Psoas muscle (tissue), 8 donors: ENCODE results near the gene S100A8. TPM values are rescaled to one million over a fixed set of nuclear protein-coding genes. Genes with fewer than 3 reads are reported as not detected.

Source experiments
- ATAC-seq, 4 donors: fragments of 200-7000 bp; cut with Tn5 transposase; one replicate each; pipeline ENCODE4 v1.9.1; 2020; ENCODE audit warnings: moderate library complexity in 3 of 4, mild to moderate bottlenecking in 2 of 4
- DNase-seq, 2 donors: peaks; one replicate each; pipeline ENCODE4 v3.0.0-alpha.2; 2020
- H3K27ac ChIP-seq: fragments of 200-600 bp; one replicate; pipeline ENCODE4 v1.8.0; 2022
- H3K27me3 ChIP-seq, 3 donors: fragments of 200-600 bp in 1 of 3; one replicate each; pipeline versions ENCODE4 v1.6.1 to v1.8.0; 2013 to 2022; ENCODE audit warnings: low read length in 2 of 3, mild to moderate bottlenecking in 2 of 3, moderate library complexity in 1 of 3; ENCODE audit not compliant: insufficient read depth in 3 of 3
- H3K36me3 ChIP-seq, 2 donors: fragments of 200-600 bp in 1 of 2; one replicate each; pipeline versions ENCODE4 v1.6.1 to v1.8.0; 2013 to 2022; ENCODE audit warnings: low read depth in 1 of 2, mild to moderate bottlenecking in 1 of 2, moderate library complexity in 1 of 2; ENCODE audit not compliant: insufficient read depth in 1 of 2
- H3K4me1 ChIP-seq: fragments of 200-600 bp; one replicate; pipeline ENCODE4 v1.8.0; 2022
- H3K4me3 ChIP-seq: fragments of 200-600 bp; one replicate; pipeline ENCODE4 v1.8.0; 2022; ENCODE audit warnings: mild to moderate bottlenecking
- H3K9me3 ChIP-seq: fragments of 200-600 bp; one replicate; pipeline ENCODE4 v1.8.0; 2022
- WGBS, 3 donors: extraction: QIAGEN DNeasy Blood & Tissue Kit; methylation state at CpG; one replicate each; pipeline versions ENCODE4 v1.1.6 to v1.1.7; 2013; 5-methylcytosine and 5-hydroxymethylcytosine counted together
- intact Hi-C, 2 donors: fragments of 100-400 bp; cut with DNase I; formaldehyde crosslinking; loops; one replicate each; pipeline versions ENCODE4 v1.11.0 to v1.14.2; 2022
- long read RNA-seq, 2 donors: library from polyadenylated mRNA; unstranded; transcript quantifications; one replicate each; pipeline ENCODE4 v2.0.0, GENCODE V29; 2021
- polyA plus RNA-seq, 3 donors: library from polyadenylated mRNA; stranded (reverse); fragments of 200-250 nt; gene quantifications; one replicate each; pipeline ENCODE4 v1.2.3, GENCODE V29; 2013
- total RNA-seq, 4 donors: library from RNA; stranded (reverse); fragmentation: NEBNext Ultra II Directional in 2 of 4; extraction: Animal tissue kit (Norgen Biotek cat#: 25700) in 2 of 4; gene quantifications; one replicate each; pipeline versions ENCODE4 v1.2.1 to v1.2.4, GENCODE V29; 2021 to 2023
- TF ChIP-seq, protein P1 (sequence below): fragments of 200-600 bp; IDR thresholded peaks from one replicate; pipeline ENCODE4 v1.8.0; 2022; ENCODE audit warnings: antibody characterized with exemption
- donor health status: healthy with polysubstance abuse.
- donor health status: DM: no; HTN: no; CAD: no; lungs with moderate emphysema.
- donor health status: Bipolar disorder and iron deficiency.
- donor health status: healthy.
- donor health status: DM: yes; HTN: yes; CAD: no.
- donor health status: DM: no; HTN: no; CAD: no.
- donor health status: DM: no; HTN: no; CAD: no.
- donor health status: DM: yes; HTN: yes; CAD: no.

The S100A8 gene
- 10 to 100 TPM; 26.0 to 57.0 (median 33.5) TPM for total RNA-seq
- polyA plus RNA-seq = 10 to 100 TPM; 16.8 to 30.6 (median 25.2) TPM
- long read RNA-seq, donor 1, transcript S100A8-202 (3 exons, 523 nt) = major isoform, 6 of 8 reads
- long read RNA-seq, donor 1, partial matches to known transcripts = 0 of 8 reads
- long read RNA-seq, donor 1, other reads (novel, unspliced or antisense) = 2 of 8 reads
- long read RNA-seq, donor 2, partial matches to known transcripts = 0 of 4 reads
- long read RNA-seq, donor 2, other reads (novel, unspliced or antisense) = 0 of 4 reads

DNA sequence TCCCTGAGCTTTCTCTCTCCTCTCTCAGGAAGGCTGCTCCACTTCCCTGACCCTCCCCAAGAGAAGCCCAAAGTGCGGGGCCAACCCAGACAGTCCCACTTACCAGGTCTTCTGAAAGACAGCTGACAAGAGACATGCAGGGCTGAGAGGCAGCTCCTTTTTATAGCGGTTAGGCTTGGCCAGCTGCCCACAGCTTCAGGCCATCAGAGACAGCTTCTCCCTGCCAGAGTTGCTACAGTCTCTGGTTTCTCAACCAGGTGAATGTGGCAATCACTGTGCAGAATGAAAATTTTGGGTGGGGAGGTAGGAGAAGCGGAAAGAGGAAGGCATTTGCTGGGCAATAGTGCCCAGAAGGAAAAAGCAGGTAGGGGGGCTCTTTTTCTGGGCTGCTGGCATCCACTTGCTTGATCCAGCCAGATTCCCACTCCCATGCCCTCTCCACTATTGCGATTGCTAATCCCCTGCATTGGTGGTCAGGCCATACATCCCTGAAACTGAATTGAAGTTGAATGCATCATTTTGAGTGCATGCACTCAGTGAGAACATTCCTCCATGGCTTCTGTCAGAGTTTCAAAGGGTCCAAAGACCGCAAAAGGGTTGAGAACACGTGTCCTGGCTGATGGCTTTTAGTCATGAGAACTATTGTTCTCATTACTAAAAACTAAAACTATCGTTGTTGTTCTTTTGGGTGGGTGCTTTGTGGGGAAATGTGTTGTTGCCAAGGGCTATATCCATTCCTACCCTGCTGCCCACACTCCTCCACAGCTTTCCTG lies at the start of gene S100A8:
Gene S100A8, minus strand, starts transcription at position 136 of the 773 bp plus-strand sequence. CDS start 538 bp downstream, outside the sequence.
- H3K27ac ChIP-seq = no peak within 1 kb of the TSS

DNA sequence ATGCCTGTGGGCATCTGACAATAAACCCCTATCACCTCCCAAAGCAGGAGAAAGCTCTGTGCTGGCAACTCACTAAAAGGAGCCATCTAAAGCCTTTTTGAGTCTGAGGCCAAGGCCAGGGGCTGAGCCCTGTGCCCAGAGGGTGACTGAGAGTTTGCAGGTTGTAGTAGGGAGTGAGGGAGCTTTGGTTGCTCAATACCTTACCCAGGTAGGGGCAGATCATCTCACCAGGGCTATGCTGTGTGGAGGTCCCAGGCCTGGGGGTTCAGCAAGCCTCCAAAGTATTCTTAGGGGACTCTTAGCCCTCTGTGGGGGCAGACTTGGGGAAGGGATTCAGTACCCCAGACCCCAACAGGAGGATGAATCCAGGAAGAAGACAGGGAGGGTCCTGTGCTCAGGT lies 48.4 kb upstream of the S100A8 start:
- intact Hi-C loops = no loop called here
- peaks cover 0 to 10% (median 4%) of the 10 kb centered on the region in 3 donors for H3K27me3 ChIP-seq
- H3K27ac ChIP-seq = no peak overlapping the region
- no peaks in the 10 kb centered on the region for H3K36me3 ChIP-seq
- H3K4me3 ChIP-seq = no peak overlapping the region
- DNase-seq (no peak), ATAC-seq (no peak)
- TF ChIP-seq, protein P1, sequence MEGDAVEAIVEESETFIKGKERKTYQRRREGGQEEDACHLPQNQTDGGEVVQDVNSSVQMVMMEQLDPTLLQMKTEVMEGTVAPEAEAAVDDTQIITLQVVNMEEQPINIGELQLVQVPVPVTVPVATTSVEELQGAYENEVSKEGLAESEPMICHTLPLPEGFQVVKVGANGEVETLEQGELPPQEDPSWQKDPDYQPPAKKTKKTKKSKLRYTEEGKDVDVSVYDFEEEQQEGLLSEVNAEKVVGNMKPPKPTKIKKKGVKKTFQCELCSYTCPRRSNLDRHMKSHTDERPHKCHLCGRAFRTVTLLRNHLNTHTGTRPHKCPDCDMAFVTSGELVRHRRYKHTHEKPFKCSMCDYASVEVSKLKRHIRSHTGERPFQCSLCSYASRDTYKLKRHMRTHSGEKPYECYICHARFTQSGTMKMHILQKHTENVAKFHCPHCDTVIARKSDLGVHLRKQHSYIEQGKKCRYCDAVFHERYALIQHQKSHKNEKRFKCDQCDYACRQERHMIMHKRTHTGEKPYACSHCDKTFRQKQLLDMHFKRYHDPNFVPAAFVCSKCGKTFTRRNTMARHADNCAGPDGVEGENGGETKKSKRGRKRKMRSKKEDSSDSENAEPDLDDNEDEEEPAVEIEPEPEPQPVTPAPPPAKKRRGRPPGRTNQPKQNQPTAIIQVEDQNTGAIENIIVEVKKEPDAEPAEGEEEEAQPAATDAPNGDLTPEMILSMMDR = no peak
- H3K9me3 ChIP-seq = no peaks in the 10 kb centered on the region
- H3K4me1 ChIP-seq = no peaks in the 10 kb centered on the region

More for the DNA sequence above, at the start of gene S100A8:
- TF ChIP-seq, protein P1 = no peak
- ATAC-seq (peak; percentile 70 to 90 (median 79)), DNase-seq (peak; percentile 78 to 84)
- H3K9me3 ChIP-seq = no peaks in the 10 kb centered on the region
- WGBS, 3 donors = 57 to 68% (median 65%) methylated on average over 7 of the region's 7 CpGs
- H3K27me3 ChIP-seq = no peaks in the 10 kb centered on the region
- no peaks in the 10 kb centered on the region for H3K36me3 ChIP-seq
- no peaks in the 10 kb centered on the region for H3K4me1 ChIP-seq
- intact Hi-C loops = no loop called here
- H3K4me3 ChIP-seq = no peak within 1 kb of the TSS

DNA sequence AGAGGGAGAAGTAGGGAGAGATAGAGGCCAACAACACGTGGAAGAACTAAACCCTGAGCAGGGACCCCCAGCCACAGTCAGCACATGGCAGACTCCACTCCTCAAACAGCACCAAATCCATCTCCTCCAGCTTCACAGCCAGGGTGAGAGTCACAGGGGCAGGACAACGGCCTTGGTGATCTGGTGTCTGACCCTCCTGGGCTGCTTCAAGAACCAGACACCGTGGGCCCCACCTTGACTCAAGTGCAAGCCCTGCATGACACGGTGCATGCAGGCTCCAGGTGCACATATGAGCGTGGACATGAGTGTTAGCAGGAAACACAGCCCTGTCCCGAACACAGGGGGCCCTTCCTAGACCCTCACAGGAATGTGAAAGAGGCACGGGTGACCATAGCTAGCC lies 47.7 kb upstream of the S100A8 start:
- H3K9me3 ChIP-seq = no peaks in the 10 kb centered on the region
- intact Hi-C loops = no loop called here
- no peak overlapping the region for H3K4me3 ChIP-seq
- ATAC-seq (no peak), DNase-seq (no peak)
- TF ChIP-seq, protein P1 = no peak
- WGBS, 3 donors = 59 to 64% (median 60%) methylated on average over 7 of the region's 7 CpGs
- H3K27ac ChIP-seq = no peak overlapping the region
- H3K4me1 ChIP-seq = no peaks in the 10 kb centered on the region
- H3K36me3 ChIP-seq = no peaks in the 10 kb centered on the region
- H3K27me3 ChIP-seq = peaks cover 0 to 4% (median 4%) of the 10 kb centered on the region in 3 donors

DNA sequence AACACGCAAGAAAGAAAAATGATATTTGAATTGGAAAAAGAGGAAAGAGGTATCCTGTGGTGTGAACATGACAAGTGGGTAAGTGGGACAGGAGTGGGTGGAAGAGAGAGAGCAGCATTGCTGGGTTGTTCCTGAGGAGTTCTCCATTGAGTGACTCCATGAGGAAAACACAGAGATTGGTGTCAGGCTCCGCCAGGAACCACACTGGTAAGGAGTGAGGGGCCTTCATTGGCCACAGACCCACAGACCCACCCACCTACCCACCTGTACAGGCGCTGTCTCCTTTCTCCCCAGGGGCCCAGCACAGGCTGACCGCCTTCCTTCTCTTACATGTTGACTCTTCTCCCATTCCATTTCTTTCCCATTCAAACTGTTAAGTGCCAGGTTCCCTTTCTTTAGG lies 46.4 kb upstream of the S100A8 start:
- no peak for ATAC-seq
- no peak overlapping the region for H3K4me3 ChIP-seq
- H3K4me1 ChIP-seq = no peaks in the 10 kb centered on the region
- TF ChIP-seq, protein P1 = no peak
- H3K9me3 ChIP-seq = no peaks in the 10 kb centered on the region
- H3K27ac ChIP-seq = no peak overlapping the region
- DNase-seq = no peak
- intact Hi-C loops = no loop called here
- 86 to 91% (median 87%) methylated on average over 4 of the region's 4 CpGs for WGBS, 3 donors
- no peaks in the 10 kb centered on the region for H3K36me3 ChIP-seq
- H3K27me3 ChIP-seq = peaks cover 0 to 4% (median 0%) of the 10 kb centered on the region in 3 donors
